HG03342 (cell line): ENCODE measurements around the gene KRT80.

Experiments used
- ATAC-seq: cut with Tn5 transposase; IDR thresholded peaks from one replicate; pipeline ENCODE4 v1.9.1; 2021; ENCODE audit warnings: mild to moderate bottlenecking, moderate library complexity; ENCODE audit not compliant: unreplicated experiment

The KRT80 gene

DNA sequence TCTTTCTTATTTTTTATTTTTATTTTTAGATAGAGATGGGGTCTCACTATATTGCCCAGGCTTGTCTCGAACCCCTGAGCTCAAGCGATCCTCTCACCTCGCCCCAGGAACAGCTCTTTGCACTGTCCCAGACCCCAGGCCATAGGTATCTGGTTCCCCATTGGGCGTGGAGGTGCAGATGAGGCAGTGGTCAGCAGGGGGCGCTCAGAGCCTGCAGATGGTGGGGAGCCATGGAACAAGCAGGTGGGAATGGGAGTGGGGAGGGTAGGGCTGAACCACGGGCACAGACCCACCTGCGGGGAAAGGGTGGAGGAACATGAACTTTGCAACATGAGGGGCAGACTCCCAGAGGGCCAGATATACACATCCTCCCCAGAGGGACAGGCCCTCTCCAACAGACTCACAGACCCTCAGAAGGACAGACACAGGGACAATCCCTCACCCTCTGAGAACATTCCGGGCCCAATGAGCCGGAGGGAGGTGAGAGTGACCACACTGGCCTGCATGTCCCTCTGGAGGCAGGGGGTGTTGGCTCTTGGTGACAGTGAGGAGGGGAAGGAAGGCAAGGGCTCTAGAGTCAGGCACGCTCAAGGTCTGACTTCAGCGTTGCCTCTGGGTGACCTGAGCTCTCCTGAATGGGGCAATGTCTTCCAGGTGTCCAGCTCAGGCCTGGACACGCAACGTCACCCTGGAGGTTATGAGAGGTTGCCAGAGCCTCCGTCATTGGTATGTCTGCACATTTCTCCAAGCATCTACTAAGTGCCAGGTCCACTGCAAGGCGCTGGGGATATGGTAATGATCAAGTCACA, 34.9 kb downstream of the KRT80 start:
- no peak for ATAC-seq

- no peak for ATAC-seq
Measured at GRCh38 chr12:52156311-52156710, 35.5 kb downstream of the KRT80 start.

DNA sequence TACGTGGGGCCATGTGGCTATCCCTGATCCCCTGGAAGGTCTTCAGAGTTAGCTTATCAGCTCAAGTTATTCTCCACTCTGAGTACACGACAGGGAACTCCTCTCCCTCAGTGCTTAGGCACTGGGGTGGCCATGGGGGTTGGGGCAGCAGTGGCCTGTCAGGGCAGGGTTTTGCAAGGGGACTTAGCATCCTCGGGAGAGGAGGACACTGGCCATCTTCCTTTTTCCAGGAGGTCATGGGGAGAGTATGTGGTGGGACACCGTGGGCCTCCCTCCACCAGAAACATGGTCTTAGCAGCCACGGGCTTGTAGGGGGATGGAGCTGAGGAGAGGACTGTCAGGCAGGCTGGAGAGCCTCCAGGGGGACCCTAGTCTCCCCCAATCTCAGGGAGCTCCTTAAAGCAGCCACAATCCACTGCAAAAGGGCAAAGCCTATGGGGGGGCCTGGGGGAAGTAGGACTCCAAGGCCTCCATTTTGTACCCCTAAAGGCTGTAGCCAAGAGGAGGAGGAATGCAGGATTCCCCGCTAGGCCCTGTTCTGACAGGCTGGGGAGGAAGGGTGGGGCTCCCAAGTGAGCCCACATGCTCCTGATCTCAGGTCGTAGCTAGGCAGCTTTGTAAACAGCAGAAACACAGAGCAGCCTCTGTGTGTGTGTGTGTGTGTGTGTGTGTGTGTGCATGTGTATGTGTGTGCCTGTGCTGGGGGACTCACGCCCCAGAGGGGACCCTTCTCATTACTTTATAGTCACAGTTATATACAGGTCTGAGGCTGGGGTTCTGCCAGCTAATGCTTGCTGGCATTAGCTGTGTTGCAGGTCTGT, 36.6 kb downstream of the KRT80 start:
- ATAC-seq, result no peak

DNA sequence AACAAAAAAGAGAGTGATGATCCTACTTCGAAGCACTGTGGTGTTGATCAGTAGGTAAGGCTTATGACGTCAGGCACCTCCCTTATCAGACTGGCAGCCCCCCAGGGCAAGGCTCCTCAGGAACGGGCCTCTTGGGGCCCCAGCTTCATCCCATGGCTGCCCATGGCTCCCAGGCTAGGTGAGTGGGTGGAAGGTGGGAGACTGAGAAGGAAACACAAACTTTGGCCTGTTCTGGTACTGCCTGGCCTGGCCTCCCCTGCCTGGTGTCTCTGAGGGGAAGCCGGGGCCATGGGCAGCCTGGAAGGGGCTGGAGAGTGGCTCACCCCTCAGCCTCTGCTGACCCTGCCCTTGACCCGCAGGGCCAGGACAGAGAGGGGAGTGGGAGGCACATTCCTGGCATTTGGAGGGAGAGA, 38.9 kb downstream of the KRT80 start:
- ATAC-seq, result no peak

- ATAC-seq, result no peak
Measured at GRCh38 chr12:52151837-52152783, 39.7 kb downstream of the KRT80 start.

GRCh38 chr12:52151153-52151836, 40.5 kb downstream of the KRT80 start:
- no peak for ATAC-seq

- ATAC-seq, result no peak
Measured at GRCh38 chr12:52149651-52150241, 42.1 kb downstream of the KRT80 start.

GRCh38 chr12:52149182-52149641, 42.6 kb downstream of the KRT80 start:
- no peak for ATAC-seq

GRCh38 chr12:52148464-52149181, 43.2 kb downstream of the KRT80 start:
- ATAC-seq, result no peak

DNA sequence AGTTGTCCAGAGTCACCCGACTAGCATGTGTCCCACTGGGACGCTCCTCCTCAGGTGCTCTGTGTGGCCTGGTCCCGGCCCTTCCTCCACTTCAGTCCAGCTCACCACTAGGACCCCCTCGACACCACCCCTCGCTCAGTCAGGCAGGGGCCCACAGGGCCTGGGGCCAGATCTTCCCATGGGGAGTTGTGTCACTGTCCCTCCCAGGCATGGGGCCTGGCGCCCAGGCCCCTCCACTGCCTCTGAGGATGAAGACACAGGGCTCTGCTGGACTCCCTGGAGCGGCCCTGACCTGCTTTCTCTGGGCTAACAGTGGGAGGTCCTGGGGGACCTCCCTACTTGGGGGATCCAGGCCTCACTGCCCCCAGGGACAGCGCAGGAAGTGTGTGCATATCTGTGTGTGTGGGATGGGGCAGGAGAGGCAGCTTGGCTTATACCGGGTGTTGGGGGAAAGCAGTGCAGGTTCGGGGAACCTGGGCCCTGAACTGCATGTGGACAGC, 43.8 kb downstream of the KRT80 start:
- no peak for ATAC-seq

DNA sequence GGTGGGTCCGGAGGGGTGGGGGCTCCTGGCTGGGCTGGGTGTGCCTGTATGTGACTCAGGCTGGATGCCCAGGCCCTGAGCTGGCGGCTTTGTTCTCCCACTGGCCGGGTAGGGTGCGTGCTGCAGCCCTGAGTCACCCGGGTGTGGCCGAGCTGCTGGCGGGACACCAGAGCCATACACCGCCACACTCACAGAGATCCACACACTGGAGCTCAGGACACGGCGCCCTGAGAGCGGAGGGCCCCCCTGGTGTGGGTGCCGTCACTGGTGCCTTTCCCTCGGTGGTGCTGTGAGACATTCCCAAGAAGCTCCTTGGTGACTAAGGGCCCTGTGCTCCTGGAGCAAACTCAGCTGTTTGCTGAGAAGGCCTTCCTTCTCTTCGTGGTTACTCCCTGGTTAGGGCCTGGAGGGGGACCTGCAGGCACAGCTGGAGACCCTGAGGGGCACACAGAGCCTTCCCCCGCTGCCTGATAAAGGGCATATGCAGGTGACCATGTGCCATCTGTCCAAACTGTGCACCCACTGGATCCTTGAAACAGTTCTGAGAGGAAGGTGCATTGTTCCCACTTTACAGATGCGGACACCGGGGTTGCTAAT, 44.3 kb downstream of the KRT80 start:
- ATAC-seq, result no peak

DNA sequence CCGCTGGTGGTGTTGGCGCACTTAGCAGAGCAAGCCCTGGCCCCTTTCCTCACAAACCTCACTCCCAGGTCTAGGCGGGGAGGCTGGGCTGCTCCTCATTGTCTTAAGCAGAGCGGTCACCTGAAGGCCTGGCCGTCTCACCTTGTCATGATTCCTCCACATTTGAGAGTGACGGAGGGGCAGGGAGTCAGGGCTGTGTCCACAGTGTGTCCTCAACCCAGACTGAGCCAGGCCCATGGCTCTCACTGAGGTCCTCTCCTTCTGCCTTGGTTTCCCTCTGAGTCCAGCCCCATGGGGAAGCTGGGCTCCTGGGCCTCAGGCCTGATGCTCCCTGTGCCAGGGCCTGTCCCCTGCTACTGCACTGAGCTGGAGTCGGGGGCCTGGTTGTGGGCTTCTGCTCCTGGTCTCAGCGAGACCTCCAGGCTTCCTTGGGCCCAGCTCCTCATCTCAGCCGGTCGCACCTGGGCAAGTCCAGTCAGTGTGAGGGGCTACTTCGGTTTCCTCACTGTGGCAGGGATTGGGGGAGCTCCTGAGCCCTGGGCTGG, 44.9 kb downstream of the KRT80 start:
- ATAC-seq, result no peak

- ATAC-seq, result no peak
Measured at GRCh38 chr12:52146089-52146821, 45.6 kb downstream of the KRT80 start.

- no peak for ATAC-seq
Measured at GRCh38 chr12:52145228-52146088, 46.4 kb downstream of the KRT80 start.

GRCh38 chr12:52144512-52145227, 47.1 kb downstream of the KRT80 start:
- ATAC-seq, result no peak

GRCh38 chr12:52142431-52142830, 49.4 kb downstream of the KRT80 start:
- ATAC-seq, result no peak
